Mesangial cell (primary cell): ENCODE results near the gene TMEM26. TPM values are rescaled to one million over a fixed set of nuclear protein-coding genes. Genes with fewer than 3 reads are reported as not detected.

ENCODE experiments used
- total RNA-seq: library from RNA; depleted of rRNA; stranded (reverse); fragments of >200 nt; gene quantifications from 2 replicates; pipeline ENCODE4 v1.2.3, GENCODE V29; 2015

TMEM26 gene
- under 0.01 and 0.89 TPM in 2 replicates for total RNA-seq

DNA sequence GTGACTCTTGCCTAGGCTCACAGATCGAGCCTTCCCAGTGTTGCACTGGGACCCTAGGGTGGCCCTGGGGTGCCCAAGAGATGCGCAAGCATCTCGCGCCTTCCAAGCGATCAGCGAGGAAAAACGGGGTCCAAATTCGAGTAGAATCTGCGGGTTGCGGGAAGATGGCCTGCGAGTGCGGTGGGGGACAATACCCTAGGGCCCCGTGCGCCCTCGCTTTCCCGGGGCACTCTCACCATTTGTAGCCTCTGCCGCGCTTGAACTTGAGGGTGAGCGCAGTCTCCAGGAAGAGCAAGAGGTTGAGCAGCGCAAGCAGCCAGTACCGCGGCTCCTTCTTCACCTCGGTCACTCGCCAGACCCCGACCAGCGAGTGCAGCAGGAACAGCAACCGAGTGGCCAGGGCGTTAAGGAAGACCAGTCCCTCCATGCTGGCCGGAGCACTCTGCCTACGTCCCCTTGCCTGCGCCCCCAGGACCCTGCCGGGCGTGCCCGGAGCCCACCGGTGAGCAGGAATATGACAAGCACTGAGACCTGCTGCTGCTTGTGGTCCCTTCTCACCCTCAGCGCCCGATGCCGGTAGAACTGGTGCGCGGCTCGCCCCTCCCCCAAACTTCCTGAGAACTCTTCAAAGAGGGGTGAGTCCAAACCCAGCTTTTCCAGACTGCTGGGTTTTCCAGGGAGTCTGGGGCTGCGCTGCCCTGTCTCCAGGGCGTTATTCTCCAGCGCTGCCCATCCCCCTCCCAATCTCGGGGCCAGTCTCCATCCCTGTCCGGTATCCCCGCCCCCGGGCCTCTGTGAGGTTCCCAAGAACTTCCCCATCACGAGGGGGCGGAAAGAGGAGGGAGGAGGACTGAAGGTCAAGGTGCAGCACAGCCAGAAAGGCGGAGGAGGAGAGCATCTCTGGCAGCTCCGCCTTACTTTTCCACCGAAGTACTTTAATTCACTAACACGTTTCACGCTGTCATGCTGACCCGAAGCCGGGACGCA lies at the start of gene TMEM26:
Gene TMEM26, minus strand, starts transcription at position 727 of the 987 bp plus-strand sequence. Its CDS starts 300 bp downstream, at position 427.

Other genes with a start within 250 kb of the TMEM26 start
- gene CABCOCO1, start 209.5 kb upstream of the TMEM26 start, total RNA-seq = 0.16 and 1.5 TPM in 2 replicates